Measurements from ENCODE around the gene ZNF780A.
"Not testable (repeated sequence)": the region's sequence is repeated elsewhere in the genome, so short reads cannot be mapped to it uniquely, and the experiment has no call there.

Gene ZNF780A

GRCh38 chr19:40119380-40119779 lies 28.6 kb upstream of the ZNF780A start:
- Histone ChIP-seq H3K36me3 (replicated peaks; ENCODE audit: low read depth, low read length) (no peaks in the 10 kb centered on the region), H3K4me1 (ENCODE audit: low read length) (no peaks in the 10 kb centered on the region), H4K20me1 (ENCODE audit: insufficient read depth, low read length) (no peaks in the 10 kb centered on the region), H3K27ac (ENCODE audit: low read length) (no peak overlapping the region), H3K9ac (ENCODE audit: low read length) (no peak overlapping the region), H3K4me3 (ENCODE audit: low read length) (no peak overlapping the region), H3K79me2 (ENCODE audit: low read length) (no peaks in the 10 kb centered on the region), H3K9me3 (ENCODE audit: insufficient read depth, low read length) (no peaks in the 10 kb centered on the region), H2AFZ (ENCODE audit: low read depth, low read length) (no peak overlapping the region), H3K4me2 (ENCODE audit: low read length) (no peak overlapping the region), H3K27me3 (ENCODE audit: low read depth, low read length) (peaks cover 18% of the 10 kb centered on the region; the same call in 1 of the 2 replicates)
- TF ChIP-seq EZH2phosphoT487 (IDR thresholded peaks at IDR 0.05; ENCODE audit: low read depth), result no peak
- no peak for TF ChIP-seq CTCF (IDR thresholded peaks at IDR 0.05; ENCODE audit: low read depth, low read length)

- not testable (repeated sequence) for H3K9ac ChIP-seq (ENCODE audit: low read length); H4K20me1 ChIP-seq (ENCODE audit: insufficient read depth, low read length); H3K27ac ChIP-seq (ENCODE audit: low read length); H2AFZ ChIP-seq (ENCODE audit: low read depth, low read length); H3K9me3 ChIP-seq (ENCODE audit: insufficient read depth, low read length); H3K4me1 ChIP-seq (ENCODE audit: low read length); H3K4me2 ChIP-seq (ENCODE audit: low read length); H3K36me3 ChIP-seq (replicated peaks; ENCODE audit: low read depth, low read length); H3K4me3 ChIP-seq (ENCODE audit: low read length); H3K79me2 ChIP-seq (ENCODE audit: low read length)
- peaks cover 11% of the 10 kb centered on the region; the same call in 1 of the 2 replicates for H3K27me3 ChIP-seq (ENCODE audit: low read depth, low read length)
Observed at GRCh38 chr19:40118638-40119037, 27.9 kb upstream of the ZNF780A start.

- Histone ChIP-seq H2AFZ (ENCODE audit: low read depth, low read length) (no peak overlapping the region), H3K36me3 (replicated peaks; ENCODE audit: low read depth, low read length) (no peaks in the 10 kb centered on the region), H3K4me3 (ENCODE audit: low read length) (no peak overlapping the region), H3K27me3 (ENCODE audit: low read depth, low read length) (no peaks in the 10 kb centered on the region), H3K9ac (ENCODE audit: low read length) (no peak overlapping the region), H3K4me1 (ENCODE audit: low read length) (no peaks in the 10 kb centered on the region), H3K27ac (ENCODE audit: low read length) (no peak overlapping the region), H3K4me2 (ENCODE audit: low read length) (no peak overlapping the region), H4K20me1 (ENCODE audit: insufficient read depth, low read length) (no peaks in the 10 kb centered on the region), H3K79me2 (ENCODE audit: low read length) (no peaks in the 10 kb centered on the region), H3K9me3 (ENCODE audit: insufficient read depth, low read length) (no peaks in the 10 kb centered on the region)
- TF ChIP-seq CTCF (IDR thresholded peaks at IDR 0.05; ENCODE audit: low read depth, low read length), result no peak
- no peak for TF ChIP-seq EZH2phosphoT487 (IDR thresholded peaks at IDR 0.05; ENCODE audit: low read depth)
Observed at GRCh38 chr19:40116075-40116474, 25.3 kb upstream of the ZNF780A start.

GRCh38 chr19:40114119-40114518 lies 23.4 kb upstream of the ZNF780A start:
- H2AFZ ChIP-seq (ENCODE audit: low read depth, low read length), result not testable (repeated sequence)

GRCh38 chr19:40112271-40112670 lies 21.5 kb upstream of the ZNF780A start:
- not testable (repeated sequence) for H3K4me2 ChIP-seq (ENCODE audit: low read length); H3K4me1 ChIP-seq (ENCODE audit: low read length); H3K79me2 ChIP-seq (ENCODE audit: low read length); H3K27me3 ChIP-seq (ENCODE audit: low read depth, low read length); H3K4me3 ChIP-seq (ENCODE audit: low read length); H3K36me3 ChIP-seq (replicated peaks; ENCODE audit: low read depth, low read length); H4K20me1 ChIP-seq (ENCODE audit: insufficient read depth, low read length); H3K9ac ChIP-seq (ENCODE audit: low read length); H2AFZ ChIP-seq (ENCODE audit: low read depth, low read length); H3K9me3 ChIP-seq (ENCODE audit: insufficient read depth, low read length); H3K27ac ChIP-seq (ENCODE audit: low read length)

More at GRCh38 chr19:40114119-40114518, 23.4 kb upstream of the ZNF780A start:
- H3K9ac ChIP-seq (ENCODE audit: low read length); H3K4me3 ChIP-seq (ENCODE audit: low read length); H3K4me2 ChIP-seq (ENCODE audit: low read length); H3K27me3 ChIP-seq (ENCODE audit: low read depth, low read length); H4K20me1 ChIP-seq (ENCODE audit: insufficient read depth, low read length); H3K4me1 ChIP-seq (ENCODE audit: low read length); H3K79me2 ChIP-seq (ENCODE audit: low read length); H3K36me3 ChIP-seq (replicated peaks; ENCODE audit: low read depth, low read length); H3K9me3 ChIP-seq (ENCODE audit: insufficient read depth, low read length); H3K27ac ChIP-seq (ENCODE audit: low read length): not testable (repeated sequence)

Data from OCI-LY3 (cell line).